Measurements from ENCODE around the gene POU2F3. TPM values are rescaled to one million over a fixed set of nuclear protein-coding genes. Genes with fewer than 3 reads are reported as not detected.

The POU2F3 gene
- polyA plus RNA-seq, 3 donors, result 0.37 to 0.54 TPM; not detected in 1

- no peak overlapping the region for H3K9ac ChIP-seq (ENCODE audit: insufficient read depth, low read length, poor library complexity, severe bottlenecking)
- peaks cover 0 to 3% (median 1%) of the 10 kb centered on the region in 3 donors for H3K27me3 Mint-ChIP-seq (ENCODE audit: low read depth in 3 of 3)
- H4K20me1 ChIP-seq (ENCODE audit: insufficient read depth, low read length), result peaks cover 86% of the 10 kb centered on the region
- no peaks in the 10 kb centered on the region for H3K27me3 ChIP-seq (ENCODE audit: control insufficient read depth in 2 of 2, insufficient read depth in 2 of 2, low read length in 2 of 2)
- H3K4me1 ChIP-seq (ENCODE audit: control insufficient read depth in 1 of 2, insufficient read depth in 2 of 2, low read length in 2 of 2), result peaks cover 19 to 22% of the 10 kb centered on the region in 2 donors
- H3K27ac Mint-ChIP-seq, result no peak overlapping the region
- no peak overlapping the region for H3K4me2 ChIP-seq (replicated peaks; ENCODE audit: extremely low read depth, low read length, poor library complexity, severe bottlenecking)
- H3K36me3 ChIP-seq (replicated peaks in 1 of 2; ENCODE audit: control insufficient read depth in 1 of 2, insufficient read depth in 2 of 2, low read length in 2 of 2), result peaks cover 18 to 63% of the 10 kb centered on the region in 2 donors
- TF ChIP-seq, protein P1, sequence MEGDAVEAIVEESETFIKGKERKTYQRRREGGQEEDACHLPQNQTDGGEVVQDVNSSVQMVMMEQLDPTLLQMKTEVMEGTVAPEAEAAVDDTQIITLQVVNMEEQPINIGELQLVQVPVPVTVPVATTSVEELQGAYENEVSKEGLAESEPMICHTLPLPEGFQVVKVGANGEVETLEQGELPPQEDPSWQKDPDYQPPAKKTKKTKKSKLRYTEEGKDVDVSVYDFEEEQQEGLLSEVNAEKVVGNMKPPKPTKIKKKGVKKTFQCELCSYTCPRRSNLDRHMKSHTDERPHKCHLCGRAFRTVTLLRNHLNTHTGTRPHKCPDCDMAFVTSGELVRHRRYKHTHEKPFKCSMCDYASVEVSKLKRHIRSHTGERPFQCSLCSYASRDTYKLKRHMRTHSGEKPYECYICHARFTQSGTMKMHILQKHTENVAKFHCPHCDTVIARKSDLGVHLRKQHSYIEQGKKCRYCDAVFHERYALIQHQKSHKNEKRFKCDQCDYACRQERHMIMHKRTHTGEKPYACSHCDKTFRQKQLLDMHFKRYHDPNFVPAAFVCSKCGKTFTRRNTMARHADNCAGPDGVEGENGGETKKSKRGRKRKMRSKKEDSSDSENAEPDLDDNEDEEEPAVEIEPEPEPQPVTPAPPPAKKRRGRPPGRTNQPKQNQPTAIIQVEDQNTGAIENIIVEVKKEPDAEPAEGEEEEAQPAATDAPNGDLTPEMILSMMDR (IDR thresholded peaks at IDR 0.05), result no peak
- no peak overlapping the region for H3K4me3 Mint-ChIP-seq
- H3K27ac ChIP-seq (ENCODE audit: low read depth in 1 of 2, low read length in 2 of 2), result no peak overlapping the region
- peaks cover 40% of the 10 kb centered on the region for H3K4me1 Mint-ChIP-seq
- H2AFZ ChIP-seq (ENCODE audit: insufficient read depth, low read depth, low read length, poor library complexity, severe bottlenecking), result no peak overlapping the region
- no peak for DNase-seq
- H3K36me3 Mint-ChIP-seq, result peaks cover 52 to 69% of the 10 kb centered on the region in 2 donors
- WGBS (ENCODE audit: insufficient coverage), result no CpG with 5 or more reads among the region's 5 CpGs
- H3K4me3 ChIP-seq (replicated peaks in 1 of 3; ENCODE audit: low read depth in 2 of 3, low read length in 3 of 3), result no peak overlapping the region
- H3K9me3 Mint-ChIP-seq, result no peaks in the 10 kb centered on the region
- H3K9me3 ChIP-seq (replicated peaks in 1 of 2; ENCODE audit: control insufficient read depth in 1 of 2, insufficient read depth in 1 of 2, low read length in 2 of 2), result no peaks in the 10 kb centered on the region
- peaks cover 75% of the 10 kb centered on the region for H3K79me2 ChIP-seq (ENCODE audit: insufficient read depth, low read length)
- intact Hi-C loops (cut with micrococcal nuclease), result no loop called here
Observed at GRCh38 chr11:120215634-120216033, 24.3 kb upstream of the POU2F3 start.

DNA sequence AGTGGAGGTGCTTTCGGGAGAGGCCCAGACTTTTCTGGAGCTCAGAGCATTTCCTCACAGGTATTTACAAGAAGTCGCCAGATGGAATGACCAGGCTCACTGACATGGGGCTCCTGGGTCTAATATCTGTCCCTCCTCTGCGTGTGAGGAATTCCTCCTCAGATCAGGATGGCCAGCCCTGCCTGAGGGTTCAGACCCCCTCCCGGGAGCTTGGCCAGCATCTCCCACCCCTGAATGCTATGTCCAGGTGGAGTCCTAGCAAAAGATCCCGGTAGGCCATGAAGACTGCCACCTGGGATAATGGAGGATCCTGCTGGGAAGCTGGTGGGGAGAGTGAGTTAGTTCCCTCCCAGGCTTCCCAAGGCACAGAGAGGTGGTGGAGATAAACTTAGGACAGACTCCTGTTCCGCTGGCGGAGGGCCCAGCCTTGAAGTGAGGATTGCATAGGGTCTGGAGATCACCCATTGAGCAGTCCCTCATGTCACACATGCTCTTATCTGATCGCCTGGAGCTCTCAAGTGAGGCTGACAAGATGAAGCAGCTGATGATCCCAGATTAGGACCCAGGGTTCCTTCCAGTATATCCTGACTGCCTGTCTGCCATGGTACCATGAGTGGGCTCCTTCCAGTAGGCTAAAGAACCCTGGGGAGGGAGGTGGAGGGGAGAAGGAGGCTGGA lies 23.4 kb upstream of the POU2F3 start:
- Histone ChIP-seq H3K27ac (ENCODE audit: low read depth in 1 of 2, low read length in 2 of 2) (no peak overlapping the region), H3K36me3 (replicated peaks in 1 of 2; ENCODE audit: control insufficient read depth in 1 of 2, insufficient read depth in 2 of 2, low read length in 2 of 2) (peaks cover 22 to 72% of the 10 kb centered on the region in 2 donors), H3K27me3 (ENCODE audit: control insufficient read depth in 2 of 2, insufficient read depth in 2 of 2, low read length in 2 of 2) (no peaks in the 10 kb centered on the region), H3K9ac (ENCODE audit: insufficient read depth, low read length, poor library complexity, severe bottlenecking) (no peak overlapping the region), H3K4me3 (replicated peaks in 1 of 3; ENCODE audit: low read depth in 2 of 3, low read length in 3 of 3) (no peak overlapping the region), H4K20me1 (ENCODE audit: insufficient read depth, low read length) (peaks cover 91% of the 10 kb centered on the region), H3K4me2 (replicated peaks; ENCODE audit: extremely low read depth, low read length, poor library complexity, severe bottlenecking) (no peak overlapping the region), H3K4me1 (ENCODE audit: control insufficient read depth in 1 of 2, insufficient read depth in 2 of 2, low read length in 2 of 2) (peaks cover 19% of the 10 kb centered on the region in 2 donors), H3K9me3 (replicated peaks in 1 of 2; ENCODE audit: control insufficient read depth in 1 of 2, insufficient read depth in 1 of 2, low read length in 2 of 2) (no peaks in the 10 kb centered on the region), H3K79me2 (ENCODE audit: insufficient read depth, low read length) (peaks cover 69% of the 10 kb centered on the region), H2AFZ (ENCODE audit: insufficient read depth, low read depth, low read length, poor library complexity, severe bottlenecking) (no peak overlapping the region)
- 98% methylated on average over 5 of the region's 8 CpGs for WGBS (ENCODE audit: insufficient coverage)
- peak overlapping the region in 1 of 7 donors; percentile 13 for H3K27ac Mint-ChIP-seq
- no peaks in the 10 kb centered on the region for H3K9me3 Mint-ChIP-seq
- intact Hi-C loops (cut with micrococcal nuclease), result no loop called here
- peaks cover 0 to 3% (median 1%) of the 10 kb centered on the region in 3 donors for H3K27me3 Mint-ChIP-seq (ENCODE audit: low read depth in 3 of 3)
- H3K4me3 Mint-ChIP-seq, result no peak overlapping the region
- no peak for DNase-seq
- TF ChIP-seq, protein P1 (IDR thresholded peaks at IDR 0.05), result no peak
- peaks cover 46% of the 10 kb centered on the region for H3K4me1 Mint-ChIP-seq
- peaks cover 60 to 76% of the 10 kb centered on the region in 2 donors for H3K36me3 Mint-ChIP-seq

Data from CD14-positive monocyte (primary cell).